ENCODE results near the gene DHX38. TPM values are rescaled to one million over a fixed set of nuclear protein-coding genes. Genes with fewer than 3 reads are reported as not detected.

Gene DHX38
- total RNA-seq, 1 donor from 2014 or later: 38.7 TPM

GRCh38 chr16:72111657-72112451 is 18.2 kb downstream of the DHX38 start:
- H3K27ac ChIP-seq (replicated peaks): no peak overlapping the region
- intact Hi-C loops (cut with micrococcal nuclease): no loop called here
- no peak for DNase-seq

GRCh38 chr16:72112452-72112792 is 18.8 kb downstream of the DHX38 start:
- Histone ChIP-seq H3K4me3 (no peak overlapping the region), H3K27me3 (ENCODE audit: low read depth) (no peaks in the 10 kb centered on the region), H3K4me1 (peaks cover 8% of the 10 kb centered on the region), H3K27ac (replicated peaks) (no peak overlapping the region), H3K9me3 (replicated peaks) (peaks cover 7% of the 10 kb centered on the region), H3K36me3 (peaks cover 60% of the 10 kb centered on the region)
- intact Hi-C loops (cut with micrococcal nuclease): no loop called here
- DNase-seq: no peak
- TF ChIP-seq CTCF (IDR thresholded peaks at IDR 0.05; ENCODE audit: borderline replicate concordance): no peak

More at GRCh38 chr16:72111657-72112451, 18.2 kb downstream of the DHX38 start:
- no peak for TF ChIP-seq CTCF (IDR thresholded peaks at IDR 0.05; ENCODE audit: borderline replicate concordance)
- peaks cover 65% of the 10 kb centered on the region for H3K36me3 ChIP-seq
- no peak overlapping the region for H3K4me3 ChIP-seq
- peaks cover 7% of the 10 kb centered on the region for H3K9me3 ChIP-seq (replicated peaks)
- peaks cover 8% of the 10 kb centered on the region for H3K4me1 ChIP-seq
- H3K27me3 ChIP-seq (ENCODE audit: low read depth): no peaks in the 10 kb centered on the region

GRCh38 chr16:72112906-72113615 is 19.4 kb downstream of the DHX38 start:
- no peak for DNase-seq
- Histone ChIP-seq H3K27me3 (ENCODE audit: low read depth) (no peaks in the 10 kb centered on the region), H3K27ac (replicated peaks) (no peak overlapping the region), H3K4me1 (peaks cover 8% of the 10 kb centered on the region), H3K4me3 (no peak overlapping the region), H3K9me3 (replicated peaks) (peaks cover 7% of the 10 kb centered on the region), H3K36me3 (peaks cover 53% of the 10 kb centered on the region)
- intact Hi-C loops (cut with micrococcal nuclease): no loop called here
- TF ChIP-seq CTCF (IDR thresholded peaks at IDR 0.05; ENCODE audit: borderline replicate concordance): no peak

GRCh38 chr16:72113616-72113945 is 19.9 kb downstream of the DHX38 start:
- peak overlapping the region; percentile 3 for H3K27ac ChIP-seq (replicated peaks)
- TF ChIP-seq CTCF (IDR thresholded peaks at IDR 0.05; ENCODE audit: borderline replicate concordance): no peak
- peaks cover 8% of the 10 kb centered on the region for H3K4me1 ChIP-seq
- intact Hi-C loops (cut with micrococcal nuclease): no loop called here
- peaks cover 7% of the 10 kb centered on the region for H3K9me3 ChIP-seq (replicated peaks)
- no peaks in the 10 kb centered on the region for H3K27me3 ChIP-seq (ENCODE audit: low read depth)
- H3K36me3 ChIP-seq: peaks cover 48% of the 10 kb centered on the region
- H3K4me3 ChIP-seq: no peak overlapping the region
- no peak for DNase-seq

- H3K36me3 ChIP-seq: no peaks in the 10 kb centered on the region
- H3K4me3 ChIP-seq: no peak overlapping the region
- no peak for TF ChIP-seq CTCF (IDR thresholded peaks at IDR 0.05; ENCODE audit: borderline replicate concordance)
- H3K27ac ChIP-seq (replicated peaks): no peak overlapping the region
- intact Hi-C loops (cut with micrococcal nuclease): no loop called here
- DNase-seq: no peak
- no peaks in the 10 kb centered on the region for H3K27me3 ChIP-seq (ENCODE audit: low read depth)
- peaks cover 3% of the 10 kb centered on the region for H3K4me1 ChIP-seq
- H3K9me3 ChIP-seq (replicated peaks): peaks cover 7% of the 10 kb centered on the region
Observed at GRCh38 chr16:72120026-72120425, 26.4 kb downstream of the DHX38 start.
